Neuronal stem cell (in vitro differentiated cells): ENCODE measurements around the gene TIGD7. TPM values are rescaled to one million over a fixed set of nuclear protein-coding genes. Genes with fewer than 3 reads are reported as not detected.
A peak's percentile ranks its signal among the peaks of the same experiment; 100 is the strongest.

Experiments used
- DNase-seq: peaks from one replicate; pipeline ENCODE4 v3.0.0-alpha.2; 2013; ENCODE audit warnings: low spot score
- H2AFZ ChIP-seq: one replicate; pipeline ENCODE4 v1.6.1; 2013; ENCODE audit warnings: mild to moderate bottlenecking, low read length, inconsistent platforms
- H2AK5ac ChIP-seq: 2 replicates; pipeline ENCODE4 v1.6.1; 2013; ENCODE audit warnings: low read depth, mild to moderate bottlenecking, inconsistent platforms, low read length, moderate library complexity, mixed read lengths
- H2BK120ac ChIP-seq: 2 replicates; pipeline ENCODE4 v1.6.1; 2013; ENCODE audit warnings: low read depth, mild to moderate bottlenecking, inconsistent platforms, low read length, moderate library complexity, mixed read lengths
- H2BK12ac ChIP-seq: one replicate; pipeline ENCODE4 v1.6.1; 2013; ENCODE audit warnings: low read length, inconsistent platforms
- H2BK15ac ChIP-seq: 2 replicates; pipeline ENCODE4 v1.6.1; 2013; ENCODE audit warnings: mild to moderate bottlenecking, low read length, inconsistent platforms, mixed read lengths
- H2BK5ac ChIP-seq: one replicate; pipeline ENCODE4 v1.6.1; 2013; ENCODE audit warnings: inconsistent platforms, mild to moderate bottlenecking, low read length, moderate library complexity
- H3K14ac ChIP-seq: one replicate; pipeline ENCODE4 v1.6.1; 2013; ENCODE audit warnings: low read length, inconsistent platforms
- H3K18ac ChIP-seq: 2 replicates; pipeline ENCODE4 v1.6.1; 2013; ENCODE audit warnings: low read length, inconsistent platforms
- H3K23ac ChIP-seq: 2 replicates; pipeline ENCODE4 v1.6.1; 2013; ENCODE audit warnings: low read depth, mild to moderate bottlenecking, mixed read lengths, low read length, inconsistent platforms; ENCODE audit not compliant: poor library complexity
- H3K27ac ChIP-seq: replicated peaks from 3 replicates; pipeline ENCODE4 v1.5.1; 2013; ENCODE audit warnings: low read length, inconsistent platforms
- H3K27me3 ChIP-seq, 3 experiments: 2 replicates each; pipeline ENCODE4 v1.6.1; 2013; ENCODE audit warnings: low read length in 3 of 3, mild to moderate bottlenecking in 2 of 3, inconsistent platforms in 1 of 3, low read depth in 1 of 3, mixed read lengths in 1 of 3, moderate library complexity in 1 of 3; ENCODE audit not compliant: control insufficient read depth in 3 of 3, insufficient read depth in 3 of 3
- H3K36me3 ChIP-seq, 2 donors: replicated peaks in 1 of 2; 2 replicates each; pipeline ENCODE4 v1.6.1; 2013; ENCODE audit warnings: low read length in 2 of 2; ENCODE audit not compliant: control insufficient read depth in 2 of 2, insufficient read depth in 2 of 2
- H3K4ac ChIP-seq: 2 replicates; pipeline ENCODE4 v1.6.1; 2013; ENCODE audit warnings: inconsistent platforms, mild to moderate bottlenecking, low read length, moderate library complexity
- H3K4me1 ChIP-seq, 2 donors: 1 replicate in 1 of 2; 2 replicates in 1 of 2; pipeline ENCODE4 v1.6.1; 2013; ENCODE audit warnings: low read length in 2 of 2, low read depth in 1 of 2; ENCODE audit not compliant: control insufficient read depth in 2 of 2, insufficient read depth in 1 of 2
- H3K4me2 ChIP-seq: one replicate; pipeline ENCODE4 v1.6.1; 2013; ENCODE audit warnings: mild to moderate bottlenecking, low read length, inconsistent platforms; ENCODE audit not compliant: insufficient read depth, poor library complexity, severe bottlenecking
- H3K4me3 ChIP-seq, 2 donors: 2 replicates each; pipeline ENCODE4 v1.5.1; 2013; ENCODE audit warnings: low read length in 2 of 2, mild to moderate bottlenecking in 2 of 2, inconsistent platforms in 1 of 2, moderate library complexity in 1 of 2
- H3K79me1 ChIP-seq: one replicate; pipeline ENCODE4 v1.6.1; 2013; ENCODE audit warnings: low read depth, mild to moderate bottlenecking, inconsistent platforms, low read length, moderate library complexity
- H3K9ac ChIP-seq: one replicate; pipeline ENCODE4 v1.6.1; 2013; ENCODE audit warnings: mild to moderate bottlenecking, low read depth, low read length, inconsistent platforms; ENCODE audit not compliant: poor library complexity
- H3K9me3 ChIP-seq, 2 donors: replicated peaks in 1 of 2; 2 replicates each; pipeline versions ENCODE3 to v1.6.1; 2013; ENCODE audit warnings: low read length in 2 of 2, mild to moderate bottlenecking in 2 of 2, inconsistent platforms in 1 of 2, low read depth in 1 of 2, mixed read lengths in 1 of 2, moderate library complexity in 1 of 2; ENCODE audit not compliant: control insufficient read depth in 2 of 2, insufficient read depth in 1 of 2
- H4K8ac ChIP-seq: one replicate; pipeline ENCODE4 v1.6.1; 2013; ENCODE audit warnings: low read depth, mild to moderate bottlenecking, inconsistent platforms, low read length, moderate library complexity
- H4K91ac ChIP-seq: one replicate; pipeline ENCODE4 v1.6.1; 2013; ENCODE audit warnings: low read length, low read depth, mild to moderate bottlenecking, inconsistent platforms; ENCODE audit not compliant: poor library complexity
- WGBS, 2 donors: extraction: QIAGEN DNeasy Blood & Tissue Kit; methylation state at CpG; one replicate each; pipeline ENCODE4 v1.1.7; 2013; ENCODE audit warnings: missing lambda C conversion rate in 2 of 2, mixed read lengths in 1 of 2; ENCODE audit not compliant: insufficient read length in 2 of 2, insufficient replicate concordance in 1 of 2; ENCODE audit errors: extremely low coverage in 2 of 2; 5-methylcytosine and 5-hydroxymethylcytosine counted together
- polyA plus RNA-seq, 2 experiments: library from polyadenylated mRNA; stranded (reverse); fragments of 200-250 nt; gene quantifications; one replicate each; pipeline ENCODE4 v1.2.3, GENCODE V29; 2013

The TIGD7 gene, protein sequence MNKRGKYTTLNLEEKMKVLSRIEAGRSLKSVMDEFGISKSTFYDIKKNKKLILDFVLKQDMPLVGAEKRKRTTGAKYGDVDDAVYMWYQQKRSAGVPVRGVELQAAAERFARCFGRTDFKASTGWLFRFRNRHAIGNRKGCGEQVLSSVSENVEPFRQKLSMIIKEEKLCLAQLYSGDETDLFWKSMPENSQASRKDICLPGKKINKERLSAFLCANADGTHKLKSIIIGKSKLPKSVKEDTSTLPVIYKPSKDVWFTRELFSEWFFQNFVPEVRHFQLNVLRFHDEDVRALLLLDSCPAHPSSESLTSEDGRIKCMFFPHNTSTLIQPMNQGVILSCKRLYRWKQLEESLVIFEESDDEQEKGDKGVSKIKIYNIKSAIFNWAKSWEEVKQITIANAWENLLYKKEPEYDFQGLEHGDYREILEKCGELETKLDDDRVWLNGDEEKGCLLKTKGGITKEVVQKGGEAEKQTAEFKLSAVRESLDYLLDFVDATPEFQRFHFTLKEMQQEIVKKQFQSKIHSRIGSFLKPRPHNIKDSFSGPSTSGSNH
- polyA plus RNA-seq (2013, experiment 1 of 2): 4.8 TPM
- polyA plus RNA-seq (2013, experiment 2 of 2): 5.0 TPM

DNA sequence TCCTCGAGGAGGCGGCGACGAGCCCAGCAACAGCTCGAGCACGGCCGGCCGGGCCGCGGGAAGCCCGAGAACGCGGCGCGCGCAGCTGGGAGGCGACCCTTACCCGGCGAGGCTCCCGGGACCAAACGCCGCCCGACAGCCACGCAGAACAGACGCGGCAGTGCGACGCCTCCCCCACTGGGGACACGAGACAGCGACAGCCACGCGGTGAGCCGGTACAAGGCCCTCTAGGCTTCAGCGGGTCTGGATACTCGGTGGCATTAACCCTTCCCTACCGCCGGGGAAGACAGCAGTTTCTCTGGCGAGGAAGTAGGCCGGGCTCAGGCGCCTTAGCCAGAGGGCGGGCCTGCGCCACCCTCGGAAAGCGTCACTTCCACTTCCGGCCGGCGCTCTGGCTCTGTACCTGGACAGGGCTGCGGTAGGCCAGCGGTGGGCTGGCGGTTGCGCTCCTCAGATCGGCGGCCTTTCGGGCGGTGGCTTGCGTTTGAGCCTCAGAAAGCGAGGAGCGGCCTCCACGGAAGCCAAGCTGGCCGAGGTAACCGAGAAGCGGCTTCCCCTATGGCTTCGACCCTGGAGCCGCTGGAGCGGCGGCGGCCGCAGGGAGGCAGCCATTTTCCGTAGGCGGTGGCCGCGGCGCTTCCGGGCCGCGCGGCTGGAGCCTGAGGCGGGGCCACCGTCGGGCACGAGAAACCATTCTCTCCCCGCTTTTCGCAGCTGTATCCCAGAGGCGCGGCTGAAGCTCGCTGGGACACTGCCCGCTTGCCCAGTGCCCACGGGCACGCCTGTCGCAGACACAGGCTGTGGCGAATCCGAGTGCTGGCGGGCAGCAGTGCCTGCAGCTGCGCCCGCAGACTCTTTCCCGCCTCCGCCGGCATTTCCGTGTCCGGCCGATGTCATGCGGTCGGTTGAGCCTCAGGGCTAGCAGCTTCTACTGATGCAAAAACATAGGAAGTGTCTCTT is at the start of gene TIGD7, which contains the start of gene ZNF75A:
Gene TIGD7 (minus strand): TSS at position 322 of the 960 bp plus-strand sequence. CDS start 4,816 bp downstream, outside the sequence.
Gene ZNF75A (plus strand): TSS at position 389 of the 960 bp plus-strand sequence. CDS start 2,932 bp downstream, outside the sequence.
- H3K14ac ChIP-seq: peak within 1 kb of the TSS; percentile 87
- peak; percentile 75 for DNase-seq
- peaks cover 16 to 62% of the 10 kb centered on the region in 2 donors for H3K36me3 ChIP-seq
- H3K27me3 ChIP-seq: no peaks in the 10 kb centered on the region
- peak within 1 kb of the TSS; percentile 73 for H2BK12ac ChIP-seq
- H3K9ac ChIP-seq: peak within 1 kb of the TSS; percentile 95
- H4K8ac ChIP-seq: no peak within 1 kb of the TSS
- H2BK120ac ChIP-seq: peak within 1 kb of the TSS; percentile 14
- H3K4ac ChIP-seq: no peak within 1 kb of the TSS
- H2AK5ac ChIP-seq: peak within 1 kb of the TSS; percentile 57
- H3K4me3 ChIP-seq: peak within 1 kb of the TSS; percentile 72 to 97
- H3K79me1 ChIP-seq: peaks cover 3% of the 10 kb centered on the region
- peak within 1 kb of the TSS; percentile 45 for H2BK15ac ChIP-seq
- peak within 1 kb of the TSS; percentile 92 for H3K4me2 ChIP-seq
- H3K23ac ChIP-seq: peak within 1 kb of the TSS; percentile 98
- H3K4me1 ChIP-seq: peaks cover 0 to 3% of the 10 kb centered on the region in 2 donors
- WGBS, 2 donors: no CpG with 5 or more reads among the region's 103 CpGs
- H3K18ac ChIP-seq: peak within 1 kb of the TSS; percentile 96
- H3K27ac ChIP-seq: peak within 1 kb of the TSS; percentile 82
- H2BK5ac ChIP-seq: peak within 1 kb of the TSS; percentile 43
- H3K9me3 ChIP-seq: peaks cover 38 to 64% of the 10 kb centered on the region in 2 donors
- H2AFZ ChIP-seq: peak within 1 kb of the TSS; percentile 97
- H4K91ac ChIP-seq: no peak within 1 kb of the TSS

DNA sequence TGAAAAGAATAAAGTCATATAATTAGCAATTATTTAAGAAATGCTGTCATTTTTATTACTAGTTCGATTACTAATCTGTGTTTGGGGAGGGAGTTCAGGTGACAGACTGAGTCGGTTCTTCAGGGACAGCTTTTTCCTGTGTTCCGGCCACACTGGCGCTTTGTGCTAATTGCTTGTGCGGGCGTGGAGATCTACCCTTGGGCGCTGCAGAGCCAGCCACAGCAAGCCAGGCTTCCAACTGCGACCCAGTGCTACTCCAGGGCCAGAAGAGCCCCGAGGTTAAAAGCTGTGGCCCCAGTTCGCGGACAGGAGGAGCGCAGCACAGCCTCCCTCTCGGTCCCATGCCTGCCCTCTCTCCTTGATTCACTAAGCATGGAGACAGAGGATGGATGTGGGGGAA is 43.9 kb upstream of the TIGD7 start:
- Histone ChIP-seq H3K27me3 (peaks cover 0 to 4% (median 1%) of the 10 kb centered on the region in 3 experiments), H2AFZ (no peak overlapping the region), H3K18ac (no peak overlapping the region), H3K9me3 (peaks cover 0 to 4% of the 10 kb centered on the region in 2 donors), H2BK15ac (no peak overlapping the region), H2BK120ac (no peak overlapping the region), H3K4me2 (no peak overlapping the region), H3K36me3 (no peaks in the 10 kb centered on the region), H4K91ac (no peak overlapping the region), H3K14ac (no peak overlapping the region), H3K27ac (no peak overlapping the region), H2AK5ac (no peak overlapping the region), H3K23ac (no peak overlapping the region), H2BK12ac (no peak overlapping the region), H3K9ac (no peak overlapping the region), H3K4me1 (no peaks in the 10 kb centered on the region), H4K8ac (no peak overlapping the region), H3K4ac (no peak overlapping the region), H3K4me3 (no peak overlapping the region), H3K79me1 (no peaks in the 10 kb centered on the region), H2BK5ac (no peak overlapping the region)
- DNase-seq: no peak
- no CpG with 5 or more reads among the region's 13 CpGs for WGBS, 2 donors

DNA sequence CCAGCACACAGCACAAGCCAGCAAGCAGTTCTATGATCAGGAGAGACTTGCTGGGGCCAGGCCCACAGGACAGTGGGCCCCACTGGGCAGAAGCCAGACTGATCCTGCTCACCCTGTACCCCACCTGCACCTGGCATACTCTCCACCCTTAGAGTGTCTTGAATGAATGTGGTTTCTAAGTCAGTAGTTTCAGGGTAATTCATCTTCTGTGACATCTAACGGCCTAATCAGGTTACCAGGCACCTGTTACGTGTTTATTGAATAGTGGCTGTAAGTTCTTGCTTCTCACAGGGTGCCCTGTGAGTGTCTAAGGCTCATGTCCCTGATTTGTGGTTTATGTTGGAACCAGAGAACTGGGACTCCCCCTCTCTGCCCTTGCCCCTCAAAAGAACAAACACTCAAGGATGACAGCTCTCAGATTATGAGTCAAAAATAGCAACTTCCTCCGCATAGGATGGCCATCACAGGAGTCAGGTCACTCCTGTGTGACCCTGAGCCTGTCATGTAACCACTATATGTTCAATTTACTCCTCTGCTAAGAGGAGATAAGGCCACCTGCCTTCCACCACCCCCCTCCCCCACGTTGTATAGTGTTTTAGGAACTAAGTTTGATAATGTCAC is 43.4 kb upstream of the TIGD7 start:
- H4K91ac ChIP-seq: no peak overlapping the region
- H3K27ac ChIP-seq: no peak overlapping the region
- WGBS, 2 donors: no CpG with 5 or more reads among the region's 4 CpGs
- no peak overlapping the region for H3K23ac ChIP-seq
- H3K36me3 ChIP-seq: no peaks in the 10 kb centered on the region
- no peak overlapping the region for H2BK12ac ChIP-seq
- no peak overlapping the region for H3K9ac ChIP-seq
- no peak overlapping the region for H3K4me3 ChIP-seq
- peaks cover 0 to 4% (median 1%) of the 10 kb centered on the region in 3 experiments for H3K27me3 ChIP-seq
- H3K14ac ChIP-seq: no peak overlapping the region
- H3K79me1 ChIP-seq: no peaks in the 10 kb centered on the region
- no peak overlapping the region for H2BK120ac ChIP-seq
- peaks cover 0 to 4% of the 10 kb centered on the region in 2 donors for H3K9me3 ChIP-seq
- no peak overlapping the region for H3K18ac ChIP-seq
- no peaks in the 10 kb centered on the region for H3K4me1 ChIP-seq
- H4K8ac ChIP-seq: no peak overlapping the region
- H2BK15ac ChIP-seq: no peak overlapping the region
- no peak overlapping the region for H3K4ac ChIP-seq
- no peak overlapping the region for H3K4me2 ChIP-seq
- H2AK5ac ChIP-seq: no peak overlapping the region
- DNase-seq: no peak
- H2BK5ac ChIP-seq: no peak overlapping the region
- no peak overlapping the region for H2AFZ ChIP-seq
